ENCODE results near the gene DLG2.

- TF ChIP-seq POLR2A (IDR thresholded peaks at IDR 0.05; ENCODE audit: low read depth, low read length) (no peak), POLR2AphosphoS5 (IDR thresholded peaks at IDR 0.05; ENCODE audit: low read depth, low read length) (no peak), TAF1 (IDR thresholded peaks at IDR 0.05; ENCODE audit: low read depth, low read length) (no peak), POU2F2 (IDR thresholded peaks at IDR 0.05; ENCODE audit: low read depth, low read length) (no peak), SPI1 (IDR thresholded peaks at IDR 0.05; ENCODE audit: low read depth, low read length) (no peak), PAX5 (IDR thresholded peaks at IDR 0.05; ENCODE audit: insufficient read depth, low read length, severe bottlenecking) (no peak)
These were observed 760.2 kb downstream of the DLG2 start for GRCh38 chr11:84866922-84867321.

All from GM12891 (cell line).